ENCODE data around the gene GHR.

DNA sequence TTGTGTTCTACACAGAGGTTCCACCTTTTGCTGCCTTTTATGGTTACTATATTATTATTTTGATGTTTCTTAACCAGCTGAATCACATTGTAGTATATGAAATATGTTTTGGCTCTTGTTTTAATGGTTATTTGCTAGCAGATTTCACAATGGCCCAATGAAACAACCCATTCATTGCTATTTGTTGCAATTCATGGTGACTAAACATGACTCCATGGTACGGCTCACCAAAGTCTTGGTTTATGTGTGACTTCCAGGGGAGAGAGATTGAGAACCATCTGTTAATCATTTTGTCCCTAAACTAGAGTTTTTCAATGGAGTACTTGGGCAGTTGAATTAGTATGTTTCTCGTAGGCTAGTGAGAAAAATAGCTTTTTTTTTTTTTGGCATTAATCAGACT, 108.4 kb downstream of the GHR start:
- TF ChIP-seq, protein P1, sequence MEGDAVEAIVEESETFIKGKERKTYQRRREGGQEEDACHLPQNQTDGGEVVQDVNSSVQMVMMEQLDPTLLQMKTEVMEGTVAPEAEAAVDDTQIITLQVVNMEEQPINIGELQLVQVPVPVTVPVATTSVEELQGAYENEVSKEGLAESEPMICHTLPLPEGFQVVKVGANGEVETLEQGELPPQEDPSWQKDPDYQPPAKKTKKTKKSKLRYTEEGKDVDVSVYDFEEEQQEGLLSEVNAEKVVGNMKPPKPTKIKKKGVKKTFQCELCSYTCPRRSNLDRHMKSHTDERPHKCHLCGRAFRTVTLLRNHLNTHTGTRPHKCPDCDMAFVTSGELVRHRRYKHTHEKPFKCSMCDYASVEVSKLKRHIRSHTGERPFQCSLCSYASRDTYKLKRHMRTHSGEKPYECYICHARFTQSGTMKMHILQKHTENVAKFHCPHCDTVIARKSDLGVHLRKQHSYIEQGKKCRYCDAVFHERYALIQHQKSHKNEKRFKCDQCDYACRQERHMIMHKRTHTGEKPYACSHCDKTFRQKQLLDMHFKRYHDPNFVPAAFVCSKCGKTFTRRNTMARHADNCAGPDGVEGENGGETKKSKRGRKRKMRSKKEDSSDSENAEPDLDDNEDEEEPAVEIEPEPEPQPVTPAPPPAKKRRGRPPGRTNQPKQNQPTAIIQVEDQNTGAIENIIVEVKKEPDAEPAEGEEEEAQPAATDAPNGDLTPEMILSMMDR (IDR thresholded peaks at IDR 0.05): no peak
- peak in 1 of 4 donors; percentile 12 for TF ChIP-seq POLR2AphosphoS5 (IDR thresholded peaks at IDR 0.05)
- TF ChIP-seq POLR2A (IDR thresholded peaks at IDR 0.05): no peak
